ENCODE measurements around the gene CDH13.
A peak's percentile ranks its signal among the peaks of the same experiment; 100 is the strongest.

- TF ChIP-seq, protein P1, sequence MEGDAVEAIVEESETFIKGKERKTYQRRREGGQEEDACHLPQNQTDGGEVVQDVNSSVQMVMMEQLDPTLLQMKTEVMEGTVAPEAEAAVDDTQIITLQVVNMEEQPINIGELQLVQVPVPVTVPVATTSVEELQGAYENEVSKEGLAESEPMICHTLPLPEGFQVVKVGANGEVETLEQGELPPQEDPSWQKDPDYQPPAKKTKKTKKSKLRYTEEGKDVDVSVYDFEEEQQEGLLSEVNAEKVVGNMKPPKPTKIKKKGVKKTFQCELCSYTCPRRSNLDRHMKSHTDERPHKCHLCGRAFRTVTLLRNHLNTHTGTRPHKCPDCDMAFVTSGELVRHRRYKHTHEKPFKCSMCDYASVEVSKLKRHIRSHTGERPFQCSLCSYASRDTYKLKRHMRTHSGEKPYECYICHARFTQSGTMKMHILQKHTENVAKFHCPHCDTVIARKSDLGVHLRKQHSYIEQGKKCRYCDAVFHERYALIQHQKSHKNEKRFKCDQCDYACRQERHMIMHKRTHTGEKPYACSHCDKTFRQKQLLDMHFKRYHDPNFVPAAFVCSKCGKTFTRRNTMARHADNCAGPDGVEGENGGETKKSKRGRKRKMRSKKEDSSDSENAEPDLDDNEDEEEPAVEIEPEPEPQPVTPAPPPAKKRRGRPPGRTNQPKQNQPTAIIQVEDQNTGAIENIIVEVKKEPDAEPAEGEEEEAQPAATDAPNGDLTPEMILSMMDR (conservative IDR thresholded peaks at IDR 0.05; ENCODE audit: low read length) = peak; percentile 95
- TF ChIP-seq EZH2phosphoT487 (IDR thresholded peaks at IDR 0.05; ENCODE audit: borderline replicate concordance, low read depth, low read length) = no peak
Observed at GRCh38 chr16:83826146-83826913, 1199.6 kb downstream of the CDH13 start.

Data from OCI-LY7 (cell line).